Loucy (cell line): Measurements from ENCODE around the gene H3-3A.

Experiments
- H2AFZ ChIP-seq: fragments of 200-600 bp; sonication (generic); 2 replicates; pipeline ENCODE4 v1.6.0; 2016; ENCODE audit warnings: antibody characterized with exemption, mild to moderate bottlenecking, low read length, moderate library complexity
- H3F3A ChIP-seq: fragments of 200-600 bp; 2 replicates; pipeline ENCODE4 v1.6.0; 2016; ENCODE audit warnings: antibody characterized with exemption, low read depth, mild to moderate bottlenecking
- H3K27me3 ChIP-seq: fragments of 200-600 bp; sonication (generic); 2 replicates; pipeline ENCODE4 v1.6.1; 2014; ENCODE audit warnings: low read length, mild to moderate bottlenecking; ENCODE audit not compliant: insufficient read depth, poor library complexity, severe bottlenecking
- H3K36me3 ChIP-seq: fragments of 200-600 bp; sonication (generic); 2 replicates; pipeline ENCODE4 v1.6.1; 2016; ENCODE audit warnings: low read length; ENCODE audit not compliant: insufficient read depth
- H3K4me1 ChIP-seq: fragments of 200-600 bp; sonication (generic); 2 replicates; pipeline ENCODE4 v1.5.1; 2014; ENCODE audit warnings: low read length, mild to moderate bottlenecking; ENCODE audit not compliant: insufficient read depth, poor library complexity, severe bottlenecking
- H3K4me2 ChIP-seq: fragments of 200-600 bp; sonication (generic); 2 replicates; pipeline ENCODE4 v1.6.0; 2014; ENCODE audit warnings: antibody characterized with exemption, low read length, low read depth, mild to moderate bottlenecking; ENCODE audit not compliant: poor library complexity, severe bottlenecking
- H3K4me3 ChIP-seq: fragments of 200-600 bp; sonication (generic); 2 replicates; pipeline ENCODE4 v1.5.1; 2014; ENCODE audit warnings: low read length, mild to moderate bottlenecking, mixed read lengths; ENCODE audit not compliant: poor library complexity, severe bottlenecking
- H3K79me2 ChIP-seq: fragments of 200-600 bp; sonication (generic); 2 replicates; pipeline ENCODE4 v1.6.1; 2014; ENCODE audit warnings: low read length; ENCODE audit not compliant: insufficient read depth
- H3K9ac ChIP-seq: fragments of 200-600 bp; sonication (generic); 2 replicates; pipeline ENCODE4 v1.6.0; 2014; ENCODE audit warnings: mild to moderate bottlenecking, low read depth, low read length, moderate library complexity; ENCODE audit not compliant: poor library complexity, severe bottlenecking
- H3K9me2 ChIP-seq: fragments of 200-600 bp; sonication (generic); replicated peaks from 2 replicates; pipeline ENCODE4 v1.6.1; 2016; ENCODE audit warnings: low read depth, low read length, mixed read lengths
- H3K9me3 ChIP-seq: fragments of 200-600 bp; sonication (generic); 2 replicates; pipeline ENCODE4 v1.6.1; 2014; ENCODE audit warnings: mild to moderate bottlenecking, antibody characterized with exemption, low read length, low read depth; ENCODE audit not compliant: insufficient read depth
- H4K20me1 ChIP-seq: fragments of 200-600 bp; sonication (generic); 2 replicates; pipeline ENCODE4 v1.6.0; 2014; ENCODE audit warnings: antibody characterized with exemption, low read length, mild to moderate bottlenecking; ENCODE audit not compliant: insufficient read depth, poor library complexity, severe bottlenecking
- EZH2phosphoT487 ChIP-seq: fragments of 200-600 bp; IDR thresholded peaks from 2 replicates; pipeline ENCODE4 v1.6.1; 2018; ENCODE audit warnings: antibody characterized with exemption, mild to moderate bottlenecking, moderate library complexity, borderline replicate concordance
- TF ChIP-seq, protein P1 (sequence below): fragments of 200-600 bp; sonication (generic); conservative IDR thresholded peaks from 2 replicates; pipeline ENCODE4 v1.5.1; 2014; ENCODE audit warnings: mild to moderate bottlenecking, antibody characterized with exemption, low read length

The H3-3A gene

DNA sequence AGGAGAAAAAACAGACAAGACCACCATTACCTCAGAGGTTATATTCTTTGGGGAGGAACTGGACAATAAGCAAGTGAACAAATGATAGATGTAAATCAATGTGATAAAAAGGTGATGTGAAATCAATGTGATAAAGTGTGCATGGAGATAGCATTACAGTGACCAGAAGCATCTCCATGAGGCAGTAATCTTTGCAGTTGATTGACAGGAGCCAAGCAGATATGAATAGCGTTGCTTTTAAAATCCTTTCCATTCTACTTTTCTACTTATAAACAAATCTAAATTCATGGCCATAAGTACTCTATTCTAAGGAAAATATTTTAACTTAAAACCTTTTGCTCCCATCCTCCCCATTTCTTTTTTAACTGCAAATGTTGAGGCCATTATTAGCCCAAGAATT is 2.8 kb upstream of the H3-3A start:
- H3K36me3 ChIP-seq: no peaks in the 10 kb centered on the region
- peaks cover 18% of the 10 kb centered on the region for H3K4me1 ChIP-seq
- H3K27me3 ChIP-seq: peaks cover 15% of the 10 kb centered on the region
- H3K79me2 ChIP-seq: peaks cover 53% of the 10 kb centered on the region
- H3K4me2 ChIP-seq: no peak overlapping the region
- no peak overlapping the region for H3K4me3 ChIP-seq
- H3F3A ChIP-seq: peaks cover 5% of the 10 kb centered on the region; the same call in 1 of the 2 replicates
- no peaks in the 10 kb centered on the region for H3K9me3 ChIP-seq
- no peaks in the 10 kb centered on the region for H3K9me2 ChIP-seq
- H4K20me1 ChIP-seq: peaks cover 19% of the 10 kb centered on the region
- TF ChIP-seq, protein P1, sequence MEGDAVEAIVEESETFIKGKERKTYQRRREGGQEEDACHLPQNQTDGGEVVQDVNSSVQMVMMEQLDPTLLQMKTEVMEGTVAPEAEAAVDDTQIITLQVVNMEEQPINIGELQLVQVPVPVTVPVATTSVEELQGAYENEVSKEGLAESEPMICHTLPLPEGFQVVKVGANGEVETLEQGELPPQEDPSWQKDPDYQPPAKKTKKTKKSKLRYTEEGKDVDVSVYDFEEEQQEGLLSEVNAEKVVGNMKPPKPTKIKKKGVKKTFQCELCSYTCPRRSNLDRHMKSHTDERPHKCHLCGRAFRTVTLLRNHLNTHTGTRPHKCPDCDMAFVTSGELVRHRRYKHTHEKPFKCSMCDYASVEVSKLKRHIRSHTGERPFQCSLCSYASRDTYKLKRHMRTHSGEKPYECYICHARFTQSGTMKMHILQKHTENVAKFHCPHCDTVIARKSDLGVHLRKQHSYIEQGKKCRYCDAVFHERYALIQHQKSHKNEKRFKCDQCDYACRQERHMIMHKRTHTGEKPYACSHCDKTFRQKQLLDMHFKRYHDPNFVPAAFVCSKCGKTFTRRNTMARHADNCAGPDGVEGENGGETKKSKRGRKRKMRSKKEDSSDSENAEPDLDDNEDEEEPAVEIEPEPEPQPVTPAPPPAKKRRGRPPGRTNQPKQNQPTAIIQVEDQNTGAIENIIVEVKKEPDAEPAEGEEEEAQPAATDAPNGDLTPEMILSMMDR: no peak
- TF ChIP-seq EZH2phosphoT487: no peak
- no peak overlapping the region for H3K9ac ChIP-seq
- no peak overlapping the region for H2AFZ ChIP-seq

DNA sequence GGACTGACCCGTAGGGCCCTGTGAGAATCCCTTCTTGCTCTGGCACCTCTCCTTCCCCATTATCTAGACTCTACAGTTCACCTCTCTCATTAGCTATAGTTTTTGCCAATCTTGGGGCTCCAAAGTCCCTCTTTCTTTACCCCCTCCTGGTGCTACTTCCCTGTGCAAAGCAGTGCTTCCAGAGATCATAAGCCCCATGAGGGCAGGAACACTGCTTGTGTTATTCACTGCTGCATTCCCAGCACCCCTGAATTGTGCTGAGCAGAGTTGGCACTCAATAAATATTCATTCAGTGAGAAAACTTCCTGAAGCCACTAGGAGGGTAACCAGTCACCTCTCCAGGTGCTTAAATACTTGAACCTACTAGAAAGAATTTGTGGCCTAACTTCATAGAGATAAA is 2.1 kb upstream of the H3-3A start:
- peak overlapping the region; percentile 93 for H3K4me2 ChIP-seq

DNA sequence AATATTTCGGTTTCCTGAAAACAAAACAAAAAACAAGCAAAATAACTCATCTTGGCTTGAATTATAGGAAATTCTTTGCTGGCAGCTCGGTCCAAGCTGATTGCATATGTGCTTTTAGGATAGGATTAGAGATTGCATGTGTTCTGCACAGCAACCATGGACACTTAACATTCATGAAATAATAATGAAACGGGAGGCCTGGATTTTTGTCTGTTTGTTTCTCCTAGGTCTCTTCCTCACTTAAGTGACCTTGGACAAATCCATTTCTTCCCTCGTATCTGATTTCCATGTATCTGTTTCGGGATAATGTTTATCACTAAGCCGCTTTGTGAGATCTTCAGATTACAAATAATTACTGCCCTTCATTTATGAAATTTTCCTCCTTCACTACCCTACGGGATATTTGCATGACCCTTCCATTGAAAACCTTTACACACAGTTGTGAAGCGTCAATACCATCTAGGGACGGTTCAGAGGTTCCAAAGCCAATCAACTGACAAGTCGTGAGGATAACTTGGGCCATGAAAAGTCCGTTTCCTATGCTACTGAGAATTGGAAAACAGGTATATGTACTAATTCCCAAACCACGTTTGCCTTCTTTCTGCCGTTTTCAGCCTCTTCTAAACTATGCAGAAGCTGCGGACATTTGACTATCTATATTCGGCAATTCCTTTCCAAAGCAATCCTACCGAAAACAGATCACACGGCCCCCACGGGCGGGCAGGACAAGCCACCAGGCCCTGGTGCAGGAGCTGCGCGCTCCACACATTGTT is 1.3 kb upstream of the H3-3A start:
- Histone ChIP-seq H3K4me2 (peak overlapping the region; percentile 93), H2AFZ (peak overlapping the region; percentile 71)
- TF ChIP-seq, protein P1: no peak
- TF ChIP-seq EZH2phosphoT487: no peak

More for the DNA sequence above, 2.1 kb upstream of the H3-3A start:
- TF ChIP-seq, protein P1: no peak
- no peak for TF ChIP-seq EZH2phosphoT487
- Histone ChIP-seq H3K79me2 (peaks cover 60% of the 10 kb centered on the region), H3K27me3 (peaks cover 15% of the 10 kb centered on the region), H2AFZ (no peak overlapping the region), H3K9ac (peak overlapping the region; percentile 93), H3K36me3 (peaks cover 2% of the 10 kb centered on the region; the same call in 1 of the 2 replicates), H3F3A (peaks cover 5% of the 10 kb centered on the region; the same call in 1 of the 2 replicates), H3K9me2 (no peaks in the 10 kb centered on the region), H3K9me3 (no peaks in the 10 kb centered on the region), H4K20me1 (peaks cover 26% of the 10 kb centered on the region), H3K4me3 (peak overlapping the region; percentile 84), H3K4me1 (peaks cover 21% of the 10 kb centered on the region)

More for the DNA sequence above, 1.3 kb upstream of the H3-3A start:
- Histone ChIP-seq H3K79me2 (peaks cover 68% of the 10 kb centered on the region), H3K36me3 (peaks cover 10% of the 10 kb centered on the region), H3K4me3 (peak overlapping the region; percentile 84), H3K9me2 (no peaks in the 10 kb centered on the region), H3K9me3 (no peaks in the 10 kb centered on the region), H3K27me3 (peaks cover 15% of the 10 kb centered on the region), H3K9ac (peak overlapping the region; percentile 93), H3F3A (peaks cover 5% of the 10 kb centered on the region; the same call in 1 of the 2 replicates), H4K20me1 (peaks cover 34% of the 10 kb centered on the region), H3K4me1 (peaks cover 28% of the 10 kb centered on the region)
